GM19035 (cell line): ENCODE data around the gene GALNT5.

Experiments used
- ATAC-seq: cut with Tn5 transposase; IDR thresholded peaks from one replicate; pipeline ENCODE4 v1.9.1; 2021; ENCODE audit not compliant: unreplicated experiment

Gene GALNT5

DNA sequence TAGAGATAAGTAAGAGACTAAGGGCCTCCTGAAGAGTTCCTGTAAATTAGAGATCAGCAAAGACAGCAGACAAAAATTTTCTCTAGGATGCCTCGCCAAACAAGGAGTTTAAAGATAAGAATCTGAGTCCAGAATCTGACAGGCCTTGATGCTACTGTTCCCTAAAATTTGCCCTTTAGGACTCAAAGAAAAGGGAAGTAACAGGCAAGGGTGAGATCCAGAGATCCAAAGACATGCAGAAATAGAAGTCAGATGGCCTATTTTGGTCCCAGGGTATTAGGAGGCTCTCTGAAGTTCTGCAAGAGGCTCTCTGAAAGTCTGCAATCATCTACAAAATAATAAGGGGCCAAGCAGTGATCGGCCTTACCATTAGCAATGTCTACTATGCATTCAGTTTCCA lies 33.0 kb downstream of the GALNT5 start:
- ATAC-seq, result no peak

DNA sequence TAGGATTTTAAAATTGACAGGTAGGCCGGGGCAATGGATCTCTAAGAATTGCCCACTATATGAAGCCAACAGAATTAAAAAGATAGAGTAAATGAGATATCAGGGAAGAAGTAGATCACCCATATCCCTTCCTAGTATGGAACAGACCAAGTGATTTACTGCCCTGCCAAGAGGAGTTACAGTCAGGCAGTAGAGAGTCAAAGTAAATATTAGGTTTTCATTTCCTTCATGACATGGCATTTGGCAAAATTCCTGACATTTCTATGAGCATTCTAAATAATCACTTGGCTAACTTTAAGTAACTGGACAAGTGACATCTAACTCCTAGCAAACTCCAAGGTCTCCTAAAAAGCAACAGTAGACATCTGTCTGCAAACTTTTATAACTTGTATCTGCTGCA lies 33.5 kb downstream of the GALNT5 start:
- no peak for ATAC-seq

DNA sequence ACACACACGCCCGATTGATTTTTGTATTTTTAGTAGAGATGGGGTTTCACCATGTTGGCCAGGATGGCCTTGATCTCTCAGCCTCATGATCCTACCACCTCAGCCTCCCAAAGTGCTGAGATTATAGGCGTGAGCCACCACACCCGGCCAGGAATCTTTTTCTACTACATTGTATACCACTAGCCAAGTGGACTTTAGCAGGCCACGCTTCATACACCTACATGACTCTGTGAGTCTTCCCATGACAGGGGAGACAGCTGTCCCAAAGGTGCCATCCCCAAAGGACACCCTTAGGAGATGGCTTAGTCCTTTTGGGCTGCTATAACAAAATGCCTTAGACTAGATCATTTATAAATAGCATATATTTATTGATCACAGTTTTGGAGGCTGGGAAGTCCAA lies 35.3 kb downstream of the GALNT5 start:
- no peak for ATAC-seq

DNA sequence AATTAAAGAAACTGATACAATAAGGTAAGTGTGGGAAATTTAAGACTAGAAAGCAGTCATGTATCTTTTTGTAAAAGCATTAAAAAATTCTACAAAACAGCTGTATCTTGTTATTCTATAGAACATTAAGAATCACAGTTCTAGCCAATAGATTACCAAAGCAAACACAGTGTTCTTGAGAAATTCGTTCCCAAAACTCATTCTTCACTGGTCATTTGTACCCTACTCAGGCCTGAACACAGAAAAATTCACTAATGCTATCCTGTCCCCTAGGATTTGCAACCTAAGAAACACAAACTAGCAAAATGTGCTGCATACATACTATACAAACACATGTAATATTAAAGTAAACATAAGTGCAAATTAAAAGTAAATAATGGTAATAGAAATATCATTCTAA lies 39.0 kb downstream of the GALNT5 start:
- no peak for ATAC-seq

DNA sequence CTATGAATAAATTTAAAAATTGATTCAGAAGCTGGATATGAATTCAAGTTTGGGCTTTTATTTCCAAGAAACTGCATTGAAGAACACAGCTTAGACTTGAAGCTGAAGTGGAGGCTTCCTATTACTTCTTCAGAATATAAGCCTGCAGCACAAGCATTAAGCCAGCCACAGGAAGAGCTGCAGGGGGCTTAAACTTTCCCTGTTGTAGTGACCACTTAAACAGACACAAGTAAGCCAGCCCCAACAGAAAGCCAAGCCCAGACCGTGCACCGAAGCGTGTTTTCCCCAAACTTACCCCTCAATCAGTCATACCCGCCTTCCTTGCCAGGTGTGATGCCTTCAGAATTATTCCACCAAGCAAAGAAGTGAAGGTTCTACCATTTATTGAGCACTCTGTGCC lies 39.5 kb downstream of the GALNT5 start:
- ATAC-seq, result no peak

DNA sequence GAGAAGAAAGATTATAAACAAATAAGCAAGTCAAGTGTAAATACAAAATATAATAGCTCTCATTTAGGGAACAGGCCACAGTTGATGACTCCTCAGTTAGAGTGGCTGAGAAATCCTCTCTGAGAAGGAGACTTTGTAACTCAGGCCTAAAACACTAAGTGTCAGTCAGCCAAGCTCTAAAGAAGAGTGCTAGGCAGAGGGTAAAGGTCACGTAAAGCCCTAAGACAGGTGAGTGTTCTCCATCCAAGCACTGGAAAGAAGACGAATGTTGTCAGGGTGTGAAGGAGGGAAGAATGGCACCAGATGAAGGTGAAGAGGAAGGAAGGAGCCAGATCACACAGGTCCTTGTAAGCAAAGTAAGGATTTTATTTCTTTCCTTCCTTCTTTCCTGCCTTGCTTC lies 43.8 kb downstream of the GALNT5 start:
- no peak for ATAC-seq

DNA sequence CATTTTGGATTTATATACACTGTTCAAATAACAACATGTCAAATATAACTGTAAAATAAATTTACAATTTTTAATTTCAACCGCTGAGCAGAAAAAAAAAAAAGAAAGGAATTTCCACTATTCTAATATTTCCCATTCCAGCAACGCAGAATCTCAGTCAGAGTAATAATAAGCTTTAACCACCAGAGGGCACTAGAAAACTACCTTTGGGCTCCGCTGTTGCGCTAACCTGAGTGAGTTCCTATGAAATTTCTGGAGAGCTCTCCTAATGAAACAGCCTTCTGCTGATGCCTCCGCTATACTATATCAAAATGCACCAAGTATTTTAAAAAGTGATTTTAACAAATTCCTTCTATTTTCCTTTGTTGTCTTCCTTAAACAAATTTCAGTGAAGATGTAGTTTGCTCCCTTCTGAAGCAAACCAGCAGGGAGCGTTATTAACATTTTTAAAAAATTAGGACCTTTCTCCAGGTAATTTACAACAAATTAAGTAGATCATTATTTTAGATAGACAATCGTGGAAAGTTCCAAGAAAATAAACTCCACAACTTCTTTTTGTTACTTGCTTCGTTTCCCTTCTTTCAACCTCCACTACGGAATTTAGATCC lies 45.1 kb downstream of the GALNT5 start:
- ATAC-seq, result peak; percentile 71

DNA sequence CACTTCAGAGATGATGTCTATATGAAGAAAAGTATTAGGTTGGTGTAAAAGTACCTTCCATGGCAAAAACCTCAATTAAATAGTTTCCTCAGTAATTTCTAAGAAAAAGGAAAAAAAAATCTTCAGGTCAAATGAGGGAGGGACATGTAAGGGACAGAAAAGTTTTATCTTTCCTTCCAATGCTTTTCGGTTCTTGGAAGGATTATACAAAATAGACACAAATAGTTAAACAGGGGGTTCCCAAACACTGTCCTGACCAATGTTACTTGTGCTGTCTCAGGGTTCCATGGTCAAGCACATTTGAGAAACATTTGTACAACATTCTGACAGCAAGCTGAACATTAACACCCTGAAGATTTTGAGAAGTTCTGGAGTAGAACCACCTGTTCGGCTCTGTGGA lies 46.1 kb downstream of the GALNT5 start:
- no peak for ATAC-seq

DNA sequence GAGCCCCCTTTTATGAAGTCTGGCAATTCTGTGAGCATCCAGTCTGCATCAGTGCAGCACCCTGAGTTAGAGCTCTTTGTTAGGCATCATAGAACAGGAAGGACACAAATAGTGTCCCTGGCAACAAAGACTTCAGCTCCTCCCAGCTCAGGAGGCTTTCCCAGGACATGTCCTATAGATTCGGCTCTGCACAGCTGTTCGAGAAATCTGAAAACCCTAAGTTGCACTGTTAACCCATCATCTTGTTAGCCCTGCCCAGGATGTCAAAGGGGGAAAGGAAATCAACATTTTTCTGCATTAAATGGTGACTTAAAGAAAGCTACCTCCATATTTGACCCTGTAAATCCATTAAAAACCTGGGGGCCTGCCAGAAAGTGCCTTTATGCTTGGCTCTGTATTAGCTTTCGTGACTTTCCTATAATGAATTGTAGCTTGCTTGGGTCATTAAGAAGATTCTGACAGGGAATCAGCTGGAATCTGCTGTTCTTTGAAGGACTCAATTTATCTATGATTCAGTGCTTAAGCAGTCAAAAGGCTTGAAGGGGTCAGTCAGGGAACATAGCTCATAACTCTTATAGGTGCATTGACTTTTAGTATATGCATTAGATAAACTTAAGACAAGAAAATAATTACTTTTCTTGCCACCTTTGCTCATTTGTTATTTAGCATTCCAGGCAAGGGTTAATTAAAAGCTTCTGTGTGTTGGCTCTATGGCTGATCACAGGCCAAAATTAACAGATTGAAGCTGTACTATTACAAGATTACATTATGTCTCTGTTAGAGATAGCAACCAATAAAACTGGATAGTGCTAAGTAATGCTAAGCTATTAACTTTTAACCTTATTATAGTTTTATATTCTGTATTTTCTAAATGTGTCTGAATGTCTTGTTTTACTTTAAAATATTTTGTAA lies 47.6 kb downstream of the GALNT5 start:
- no peak for ATAC-seq

DNA sequence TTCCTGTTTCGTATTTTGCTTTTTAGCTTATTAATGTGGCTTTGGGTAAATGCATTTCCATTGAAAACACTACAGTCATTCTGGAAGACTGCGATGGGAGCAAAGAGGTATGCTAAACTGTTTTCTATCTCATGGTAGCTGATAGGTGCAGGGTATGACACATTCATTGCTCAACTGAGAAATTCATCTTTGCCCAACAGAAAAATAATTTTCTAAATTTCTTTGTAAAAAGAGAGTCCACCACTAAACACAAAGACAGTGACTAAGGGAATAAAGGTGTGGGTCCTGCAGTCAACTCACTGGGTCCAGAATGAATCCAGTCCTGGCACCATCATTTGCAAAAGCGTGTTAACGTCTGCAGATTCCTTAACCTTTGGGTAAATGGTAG lies 48.2 kb downstream of the GALNT5 start:
- ATAC-seq, result no peak

DNA sequence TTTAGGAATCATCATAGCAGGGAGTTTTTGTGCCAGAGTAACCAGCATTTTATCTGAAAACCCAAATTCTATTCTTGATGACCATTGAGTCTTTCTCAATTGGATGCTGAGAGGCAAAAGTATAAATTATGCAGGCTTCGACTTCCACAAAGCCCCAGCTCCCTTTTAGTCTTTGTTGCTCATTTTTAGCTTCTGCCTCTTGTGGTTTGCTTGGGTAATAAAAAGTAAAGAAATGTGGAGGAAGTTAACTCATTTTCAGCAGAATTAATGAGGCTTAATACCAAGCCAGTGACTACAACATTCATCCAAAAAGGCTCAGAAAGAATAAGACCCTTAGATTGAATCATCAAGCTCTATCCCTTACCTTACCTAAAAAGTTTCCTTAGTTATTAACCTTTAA lies 49.5 kb downstream of the GALNT5 start:
- no peak for ATAC-seq

DNA sequence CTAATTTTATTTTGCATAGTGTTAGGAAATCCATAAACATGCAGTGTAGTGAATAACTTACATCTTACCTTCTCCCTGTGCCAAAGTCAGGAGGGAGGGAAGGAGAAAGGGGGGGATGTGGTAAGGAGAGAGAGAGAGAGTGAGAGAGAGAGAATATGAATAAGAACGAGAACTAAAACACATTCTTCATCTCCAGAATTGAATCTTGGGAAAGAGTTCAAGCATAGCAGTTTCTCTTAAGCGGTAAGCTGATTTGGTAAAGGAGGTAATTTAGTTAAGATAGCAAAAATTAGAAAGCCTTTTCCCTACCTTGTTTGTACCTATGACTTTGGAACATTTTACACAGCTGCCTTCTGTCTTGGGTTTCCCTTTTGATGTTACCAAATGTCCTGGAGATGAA lies 52.4 kb downstream of the GALNT5 start:
- ATAC-seq, result no peak

DNA sequence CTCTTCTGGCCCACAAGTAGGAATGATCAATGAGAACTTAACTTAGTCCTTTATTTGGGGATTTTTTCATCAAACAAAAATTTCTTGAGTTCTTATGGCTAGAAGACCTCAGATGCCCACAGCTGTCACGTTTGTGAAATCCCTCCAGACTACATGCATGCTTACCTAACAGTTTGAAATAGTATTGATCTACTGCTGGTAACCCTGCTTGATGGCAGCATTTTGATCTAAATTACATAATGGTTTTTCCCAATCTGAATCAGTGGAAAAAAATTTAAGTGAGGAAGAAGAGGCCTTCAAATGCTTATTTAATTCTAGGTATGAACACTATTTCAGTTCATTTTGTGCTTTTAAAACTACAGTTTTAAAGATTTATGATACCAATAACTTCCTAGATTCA lies 54.2 kb downstream of the GALNT5 start:
- ATAC-seq, result no peak

DNA sequence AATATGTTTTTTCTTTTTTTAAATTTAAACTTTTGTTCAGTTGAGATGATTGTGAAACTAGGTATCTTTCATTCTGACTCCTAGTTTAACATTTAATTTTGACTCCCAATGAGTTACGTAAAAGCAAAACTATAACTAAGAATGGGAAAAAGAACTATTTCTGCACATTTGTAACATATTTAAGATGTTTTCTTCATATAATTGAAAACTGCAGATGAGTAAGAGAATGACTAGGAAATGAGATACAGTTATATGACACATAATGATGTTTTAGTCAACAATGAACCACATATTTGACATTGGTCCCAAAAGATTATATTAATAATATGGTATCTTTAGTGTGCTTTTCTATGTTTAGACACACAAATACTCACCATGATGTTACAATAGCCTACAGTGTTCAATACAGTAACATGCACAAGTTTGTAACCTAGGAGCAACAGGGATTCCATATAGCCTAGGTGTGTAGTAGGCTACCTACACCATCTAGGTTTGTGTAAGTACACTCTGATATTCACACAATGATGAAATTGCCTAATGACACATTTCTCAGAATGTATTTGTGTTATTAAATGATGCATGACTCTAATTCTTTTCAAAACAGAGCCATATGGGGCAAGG lies 55.5 kb downstream of the GALNT5 start:
- ATAC-seq, result peak; percentile 56

DNA sequence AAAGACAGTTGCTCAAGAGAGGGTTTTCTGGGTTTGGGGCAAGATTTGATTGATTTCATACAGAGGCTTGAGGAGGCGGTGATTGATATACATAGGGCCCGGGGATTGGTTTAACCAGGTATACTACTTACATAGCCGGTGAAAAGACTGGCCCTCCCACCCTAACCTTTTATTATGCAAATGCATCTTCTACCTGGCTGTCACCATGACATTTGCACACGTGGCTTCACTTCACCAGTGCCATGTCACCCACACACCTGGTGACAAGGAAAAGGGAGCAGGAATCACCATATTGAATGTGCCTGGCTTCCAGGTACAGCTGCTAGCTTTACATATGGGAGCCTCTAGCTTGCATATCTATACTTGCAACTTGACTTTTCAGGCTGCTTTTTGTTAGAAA lies 58.4 kb downstream of the GALNT5 start:
- no peak for ATAC-seq

DNA sequence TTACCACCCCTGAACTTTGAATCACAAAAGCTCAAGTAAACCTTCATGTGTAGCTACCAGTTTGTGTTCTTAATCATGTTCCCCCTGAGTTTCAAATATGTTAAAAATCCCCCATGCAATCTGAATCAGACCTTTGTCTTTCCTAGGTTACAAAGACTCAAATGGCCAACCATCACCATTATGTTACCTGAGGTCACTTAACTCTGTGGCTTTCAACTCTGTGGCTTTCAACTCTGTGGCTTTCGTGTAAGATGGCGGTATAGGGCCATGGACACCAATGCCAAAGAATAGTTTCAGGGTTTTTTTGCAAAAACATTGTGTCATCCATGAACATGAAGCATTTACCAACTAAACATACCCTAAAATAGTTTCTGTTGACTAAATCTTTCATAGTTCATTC lies 61.4 kb downstream of the GALNT5 start:
- ATAC-seq, result no peak

DNA sequence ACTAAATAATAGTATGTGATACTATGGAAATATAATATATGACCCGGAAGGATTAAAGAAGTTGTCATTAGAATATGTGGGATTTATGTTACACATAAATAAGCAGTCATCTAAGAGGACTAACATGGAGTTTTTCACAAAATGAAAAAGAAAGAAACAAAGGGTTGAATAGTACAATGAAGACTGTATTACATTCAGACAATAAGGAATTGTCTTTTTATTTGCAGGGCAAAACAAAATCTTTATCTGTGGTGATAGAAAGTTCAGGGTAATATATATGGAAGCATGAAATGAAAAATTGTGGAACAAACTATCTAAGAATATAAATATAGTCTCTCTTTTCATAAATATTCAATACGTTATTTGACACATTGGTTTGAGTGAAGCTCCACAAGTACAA lies 62.3 kb downstream of the GALNT5 start:
- no peak for ATAC-seq

DNA sequence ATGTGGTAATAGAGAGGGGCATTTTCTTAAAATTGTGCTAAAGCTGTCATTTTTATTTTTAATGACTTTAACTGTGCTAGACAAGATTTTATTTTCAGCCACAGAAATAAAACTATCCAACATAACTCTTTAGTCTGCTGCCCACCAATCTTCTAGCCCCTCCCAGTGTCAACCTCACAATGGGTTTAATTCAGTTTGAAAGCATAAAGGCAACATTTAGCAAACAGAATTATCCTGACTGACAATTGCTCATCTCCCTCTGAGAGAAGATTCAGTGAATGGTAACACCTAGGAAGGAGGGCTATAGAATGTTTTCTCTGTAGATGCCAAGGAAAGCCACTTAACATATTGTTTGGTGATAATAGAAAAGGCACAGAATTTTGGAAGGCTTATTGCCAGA lies 62.9 kb downstream of the GALNT5 start:
- ATAC-seq, result no peak

DNA sequence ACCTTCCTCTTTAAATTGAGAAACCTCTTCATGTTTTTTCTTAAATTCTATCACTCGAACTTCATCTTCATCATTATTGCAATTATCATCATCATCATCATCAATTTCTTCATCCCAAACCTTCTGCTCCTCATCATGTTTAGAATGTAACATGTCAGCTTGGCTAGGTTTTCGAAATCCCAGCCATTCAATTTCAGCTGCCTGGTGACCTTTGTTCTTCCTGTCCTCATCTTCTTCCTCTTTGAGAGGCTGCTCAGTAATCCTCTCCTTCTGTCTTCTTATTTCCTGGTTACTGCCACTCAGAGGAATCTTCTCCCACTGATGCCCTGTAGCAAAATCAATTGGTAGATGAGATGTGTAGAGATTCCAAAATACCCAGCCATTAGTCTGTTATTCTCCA lies 64.0 kb downstream of the GALNT5 start:
- ATAC-seq, result no peak

DNA sequence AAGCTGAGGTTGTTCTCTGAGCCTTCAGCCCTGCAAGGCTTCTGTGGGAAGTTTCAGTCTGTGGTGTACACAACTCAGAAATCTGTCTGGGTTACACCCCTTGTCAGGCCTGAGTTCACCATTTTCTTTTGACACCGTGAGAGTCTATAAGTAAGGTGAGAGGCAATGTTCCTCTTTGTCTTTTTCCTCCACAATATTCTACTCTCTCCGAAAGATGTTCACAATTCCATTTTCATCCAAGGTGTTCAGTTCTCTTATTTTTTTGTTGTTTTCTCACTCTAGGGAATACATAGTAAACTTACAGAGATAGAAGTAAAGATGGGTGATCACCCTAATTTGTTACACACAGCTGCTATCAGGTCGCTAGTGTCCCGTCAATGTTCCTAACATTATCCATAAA lies 64.9 kb downstream of the GALNT5 start:
- no peak for ATAC-seq

DNA sequence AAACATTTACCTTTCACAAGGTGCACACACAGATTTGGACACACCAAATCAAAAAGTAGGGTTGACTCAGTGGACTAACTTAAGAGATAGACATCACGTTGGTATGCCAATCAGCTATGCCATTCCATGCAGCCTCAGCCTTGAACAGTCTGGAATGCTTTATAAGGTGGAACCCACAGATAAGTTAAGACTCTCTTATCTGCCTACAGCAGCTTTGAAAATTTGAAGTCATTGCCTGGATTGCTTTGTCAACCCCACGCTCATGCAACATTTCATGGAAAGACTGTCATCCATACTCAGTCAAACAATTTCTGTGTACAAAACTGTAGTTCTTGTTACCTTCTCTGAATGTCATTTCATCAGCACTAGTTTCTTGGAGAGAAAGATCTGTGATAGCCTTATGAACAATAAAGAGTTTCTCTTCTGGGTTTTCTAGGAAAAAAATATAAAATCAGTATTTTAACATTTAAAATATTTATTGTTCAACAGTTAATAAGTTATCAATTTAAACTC lies 66.9 kb downstream of the GALNT5 start:
- ATAC-seq, result no peak

DNA sequence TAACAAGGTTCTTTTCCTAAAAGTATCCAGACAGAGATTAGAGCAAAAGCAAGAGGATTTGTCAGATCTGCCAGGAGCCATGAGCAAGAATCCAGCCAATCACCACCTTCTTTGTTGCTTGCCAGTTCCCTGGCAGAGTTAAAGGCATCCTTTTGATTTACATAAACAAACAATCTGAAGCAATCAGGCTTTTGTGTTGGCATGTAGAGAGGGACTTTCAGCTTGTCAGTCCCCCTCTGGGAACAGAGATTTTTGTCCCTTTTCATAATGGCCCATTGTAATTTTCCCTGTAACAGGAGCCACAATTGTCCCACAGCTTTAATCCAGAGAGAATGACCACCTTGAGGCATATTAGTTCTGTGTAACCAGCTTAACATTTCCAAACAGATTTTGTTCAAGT lies 68.3 kb downstream of the GALNT5 start, which contains the start of gene ERMN:
Gene ERMN, minus strand, starts transcription at position 39 of the 400 bp plus-strand sequence. CDS start 182 bp downstream, outside the sequence.
- ATAC-seq, result no peak
